ENCODE measurements around the gene SULF2. TPM values are rescaled to one million over a fixed set of nuclear protein-coding genes. Genes with fewer than 3 reads are reported as not detected.

The SULF2 gene
- total and polyA plus RNA-seq, 2 of the 13 experiments (the other 11 are each of a cell fraction or from before 2014, with no cell fraction given) = 7.2 to 50.9 TPM

- peak; percentile 99 for TF ChIP-seq STAG1 (CRISPR knock-in tag; IDR thresholded peaks at IDR 0.05)
- no peak for TF ChIP-seq EP300 (IDR thresholded peaks at IDR 0.05; ENCODE audit: low read depth in 2 of 2, low read length in 2 of 2)
- peak; percentile 34; the same call in 1 of the 2 replicates for TF ChIP-seq EP300 (CRISPR knock-in tag; IDR thresholded peaks at IDR 0.05; ENCODE audit: borderline replicate concordance)
- TF ChIP-seq ERF (CRISPR knock-in tag; IDR thresholded peaks at IDR 0.05) = peak; percentile 81; the same call in 1 of the 2 replicates
- no peak for TF ChIP-seq NR2F6 (IDR thresholded peaks at IDR 0.05)
- TF ChIP-seq NR2F6 (CRISPR knock-in tag; IDR thresholded peaks at IDR 0.05) = peak; percentile 24; the same call in 1 of the 2 replicates
- 0 out of 2 replicates have a peak, but pooled peaks have one; percentile 53 for TF ChIP-seq ZNF124 (CRISPR knock-in tag; IDR thresholded peaks at IDR 0.05)
- TF ChIP-seq KLF12 (CRISPR knock-in tag; IDR thresholded peaks at IDR 0.05; ENCODE audit: borderline replicate concordance) = no peak
- peak; percentile 64; the same call in 1 of the 2 replicates for TF ChIP-seq FOXK1 (CRISPR knock-in tag; IDR thresholded peaks at IDR 0.05; ENCODE audit: borderline replicate concordance, low read depth)
- no peak for TF ChIP-seq ZBTB38 (CRISPR knock-in tag; IDR thresholded peaks at IDR 0.05)
- TF ChIP-seq RAD21 (CRISPR knock-in tag; IDR thresholded peaks at IDR 0.05) = peak; percentile 99
- TF ChIP-seq GABPB1 (CRISPR knock-in tag; IDR thresholded peaks at IDR 0.05) = peak; percentile 64
- 0 out of 2 replicates have a peak, but pooled peaks have one; percentile 56 for TF ChIP-seq JUND (CRISPR knock-in tag; IDR thresholded peaks at IDR 0.05)
- no peak for TF ChIP-seq NCOR1 (IDR thresholded peaks at IDR 0.05; ENCODE audit: borderline replicate concordance, low read length)
- TF ChIP-seq CBX1 (IDR thresholded peaks at IDR 0.05; ENCODE audit: low read depth) = peak; percentile 87
- 0 out of 2 replicates have a peak, but pooled peaks have one; percentile 41 for TF ChIP-seq CBFB (CRISPR knock-in tag; IDR thresholded peaks at IDR 0.05)
- TF ChIP-seq YEATS2 (CRISPR knock-in tag; IDR thresholded peaks at IDR 0.05; ENCODE audit: borderline replicate concordance) = 0 out of 2 replicates have a peak, but pooled peaks have one; percentile 26
- peak; percentile 69 for TF ChIP-seq POGK (CRISPR knock-in tag; conservative IDR thresholded peaks at IDR 0.05)
- TF ChIP-seq XRCC5 (optimal IDR thresholded peaks at IDR 0.05; ENCODE audit: low read length) = peak; percentile 87
- TF ChIP-seq ZNF317 (CRISPR knock-in tag; IDR thresholded peaks at IDR 0.05) = 0 out of 2 replicates have a peak, but pooled peaks have one; percentile 36
- TF ChIP-seq YY1 (IDR thresholded peaks at IDR 0.05; ENCODE audit: insufficient read depth, insufficient replicate concordance, low read depth, low read length) = peak; percentile 54
- TF ChIP-seq TEAD3 (CRISPR knock-in tag; optimal IDR thresholded peaks at IDR 0.05; ENCODE audit: borderline replicate concordance) = peak; percentile 72
- TF ChIP-seq KDM2A (CRISPR knock-in tag; IDR thresholded peaks at IDR 0.05; ENCODE audit: borderline replicate concordance, low read depth) = peak; percentile 76
- TF ChIP-seq SIN3A (IDR thresholded peaks at IDR 0.05; ENCODE audit: borderline replicate concordance, low read depth, low read length) = no peak
- peak; percentile 40 for TF ChIP-seq IKZF4 (CRISPR knock-in tag; IDR thresholded peaks at IDR 0.05; ENCODE audit: borderline replicate concordance, low read depth, not compliant biosample characterization)
- TF ChIP-seq LBX2 (CRISPR knock-in tag; IDR thresholded peaks at IDR 0.05; ENCODE audit: borderline replicate concordance) = peak; percentile 42; the same call in 1 of the 2 replicates
- 0 out of 2 replicates have a peak, but pooled peaks have one; percentile 84 for TF ChIP-seq ATF6 (CRISPR knock-in tag; conservative IDR thresholded peaks at IDR 0.05)
Observed at GRCh38 chr20:47677635-47678453, 107.4 kb downstream of the SULF2 start (continued).

Data from HepG2 (cell line).